SK-N-SH (cell line): ENCODE results near the gene EPB41L5.

Experiments used
- CTCF ChIP-seq: fragments of 200-600 bp; sonication (generic); IDR thresholded peaks from 2 replicates; pipeline ENCODE4 v1.6.1; 2017; ENCODE audit warnings: antibody characterized with exemption, mild to moderate bottlenecking, moderate library complexity
- EP300 ChIP-seq, 2 experiments: IDR thresholded peaks; 2 replicates each; pipeline versions ENCODE4 v1.4.0 to v1.6.1; 2012; ENCODE audit warnings: borderline replicate concordance in 1 of 2, low read depth in 1 of 2, low read length in 1 of 2
- FOXJ3 ChIP-seq: sonication (generic); formaldehyde crosslinking; IDR thresholded peaks from 2 replicates; pipeline ENCODE4 v1.5.1; 2020; ENCODE audit warnings: mild to moderate bottlenecking, missing genetic modification reagents
- MAX ChIP-seq: IDR thresholded peaks from 2 replicates; pipeline ENCODE4 v1.4.0; 2012; ENCODE audit warnings: low read depth
- POLR2AphosphoS5 ChIP-seq: IDR thresholded peaks from 2 replicates; pipeline ENCODE4 v1.6.1; 2012; ENCODE audit warnings: low read depth, low read length
- TAF1 ChIP-seq: IDR thresholded peaks from 2 replicates; pipeline ENCODE4 v1.6.1; 2012; ENCODE audit warnings: low read depth, mild to moderate bottlenecking, low read length, moderate library complexity, borderline replicate concordance
- TF ChIP-seq, protein P1 (sequence below): IDR thresholded peaks from 2 replicates; pipeline ENCODE4 v1.6.1; 2012; ENCODE audit warnings: mild to moderate bottlenecking, low read depth, low read length, moderate library complexity
- TF ChIP-seq, protein P2 (sequence below): IDR thresholded peaks from 2 replicates; pipeline ENCODE4 v1.4.0; 2012; ENCODE audit warnings: low read depth, borderline replicate concordance

- no peak for TF ChIP-seq POLR2AphosphoS5
- no peak for TF ChIP-seq CTCF
- TF ChIP-seq, protein P1, sequence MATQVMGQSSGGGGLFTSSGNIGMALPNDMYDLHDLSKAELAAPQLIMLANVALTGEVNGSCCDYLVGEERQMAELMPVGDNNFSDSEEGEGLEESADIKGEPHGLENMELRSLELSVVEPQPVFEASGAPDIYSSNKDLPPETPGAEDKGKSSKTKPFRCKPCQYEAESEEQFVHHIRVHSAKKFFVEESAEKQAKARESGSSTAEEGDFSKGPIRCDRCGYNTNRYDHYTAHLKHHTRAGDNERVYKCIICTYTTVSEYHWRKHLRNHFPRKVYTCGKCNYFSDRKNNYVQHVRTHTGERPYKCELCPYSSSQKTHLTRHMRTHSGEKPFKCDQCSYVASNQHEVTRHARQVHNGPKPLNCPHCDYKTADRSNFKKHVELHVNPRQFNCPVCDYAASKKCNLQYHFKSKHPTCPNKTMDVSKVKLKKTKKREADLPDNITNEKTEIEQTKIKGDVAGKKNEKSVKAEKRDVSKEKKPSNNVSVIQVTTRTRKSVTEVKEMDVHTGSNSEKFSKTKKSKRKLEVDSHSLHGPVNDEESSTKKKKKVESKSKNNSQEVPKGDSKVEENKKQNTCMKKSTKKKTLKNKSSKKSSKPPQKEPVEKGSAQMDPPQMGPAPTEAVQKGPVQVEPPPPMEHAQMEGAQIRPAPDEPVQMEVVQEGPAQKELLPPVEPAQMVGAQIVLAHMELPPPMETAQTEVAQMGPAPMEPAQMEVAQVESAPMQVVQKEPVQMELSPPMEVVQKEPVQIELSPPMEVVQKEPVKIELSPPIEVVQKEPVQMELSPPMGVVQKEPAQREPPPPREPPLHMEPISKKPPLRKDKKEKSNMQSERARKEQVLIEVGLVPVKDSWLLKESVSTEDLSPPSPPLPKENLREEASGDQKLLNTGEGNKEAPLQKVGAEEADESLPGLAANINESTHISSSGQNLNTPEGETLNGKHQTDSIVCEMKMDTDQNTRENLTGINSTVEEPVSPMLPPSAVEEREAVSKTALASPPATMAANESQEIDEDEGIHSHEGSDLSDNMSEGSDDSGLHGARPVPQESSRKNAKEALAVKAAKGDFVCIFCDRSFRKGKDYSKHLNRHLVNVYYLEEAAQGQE: no peak
- TF ChIP-seq, protein P2, sequence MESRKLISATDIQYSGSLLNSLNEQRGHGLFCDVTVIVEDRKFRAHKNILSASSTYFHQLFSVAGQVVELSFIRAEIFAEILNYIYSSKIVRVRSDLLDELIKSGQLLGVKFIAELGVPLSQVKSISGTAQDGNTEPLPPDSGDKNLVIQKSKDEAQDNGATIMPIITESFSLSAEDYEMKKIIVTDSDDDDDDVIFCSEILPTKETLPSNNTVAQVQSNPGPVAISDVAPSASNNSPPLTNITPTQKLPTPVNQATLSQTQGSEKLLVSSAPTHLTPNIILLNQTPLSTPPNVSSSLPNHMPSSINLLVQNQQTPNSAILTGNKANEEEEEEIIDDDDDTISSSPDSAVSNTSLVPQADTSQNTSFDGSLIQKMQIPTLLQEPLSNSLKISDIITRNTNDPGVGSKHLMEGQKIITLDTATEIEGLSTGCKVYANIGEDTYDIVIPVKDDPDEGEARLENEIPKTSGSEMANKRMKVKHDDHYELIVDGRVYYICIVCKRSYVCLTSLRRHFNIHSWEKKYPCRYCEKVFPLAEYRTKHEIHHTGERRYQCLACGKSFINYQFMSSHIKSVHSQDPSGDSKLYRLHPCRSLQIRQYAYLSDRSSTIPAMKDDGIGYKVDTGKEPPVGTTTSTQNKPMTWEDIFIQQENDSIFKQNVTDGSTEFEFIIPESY: no peak
- TF ChIP-seq TAF1: no peak
- no peak for TF ChIP-seq FOXJ3 (CRISPR knock-in tag)
- TF ChIP-seq EP300 (IDR thresholded peaks at IDR 0.05; ENCODE audit: borderline replicate concordance in 1 of 2, low read depth in 1 of 2, low read length in 1 of 2): no peak
- TF ChIP-seq MAX: no peak
Observed at GRCh38 chr2:120177001-120177621, 164.2 kb downstream of the EPB41L5 start.
